Limb (tissue), 2 donors: Measurements from ENCODE around the gene EIF1AD.
"Not testable (repeated sequence)": the region's sequence is repeated elsewhere in the genome, so short reads cannot be mapped to it uniquely, and the experiment has no call there.

Source experiments
- DNase-seq, 2 donors: peaks; one replicate each; pipeline ENCODE4 v3.0.0-alpha.2; 2016; ENCODE audit errors: extremely low spot score in 2 of 2

EIF1AD gene

GRCh38 chr11:65968600-65969482 is 33.1 kb downstream of the EIF1AD start:
- DNase-seq = no peak

DNA sequence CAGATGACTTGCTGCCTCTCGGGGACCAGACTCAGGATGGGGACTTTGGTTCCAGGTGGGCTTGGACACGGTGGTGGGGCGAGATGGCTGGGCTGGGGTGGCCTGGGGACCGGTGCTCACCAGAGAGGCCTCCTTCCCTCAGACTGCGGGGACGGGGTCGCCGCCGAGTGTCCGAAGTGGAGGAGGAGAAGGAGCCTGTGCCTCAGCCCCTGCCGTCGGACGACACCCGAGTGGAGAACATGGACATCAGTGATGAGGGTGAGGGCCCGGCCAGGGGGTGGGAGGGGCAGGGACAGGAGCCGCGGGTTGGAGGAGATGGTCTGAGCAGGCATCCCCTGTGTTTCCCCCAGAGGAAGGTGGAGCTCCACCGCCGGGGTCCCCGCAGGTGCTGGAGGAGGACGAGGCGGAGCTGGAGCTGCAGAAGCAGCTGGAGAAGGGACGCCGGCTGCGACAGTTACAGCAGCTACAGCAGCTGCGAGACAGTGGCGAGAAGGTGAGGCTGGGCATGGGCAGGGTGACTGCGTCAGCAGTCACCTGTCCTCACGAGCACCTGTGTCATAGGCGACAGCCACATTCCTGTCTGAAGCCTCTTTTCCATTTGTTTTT is 34.5 kb downstream of the EIF1AD start:
- DNase-seq = no peak

DNA sequence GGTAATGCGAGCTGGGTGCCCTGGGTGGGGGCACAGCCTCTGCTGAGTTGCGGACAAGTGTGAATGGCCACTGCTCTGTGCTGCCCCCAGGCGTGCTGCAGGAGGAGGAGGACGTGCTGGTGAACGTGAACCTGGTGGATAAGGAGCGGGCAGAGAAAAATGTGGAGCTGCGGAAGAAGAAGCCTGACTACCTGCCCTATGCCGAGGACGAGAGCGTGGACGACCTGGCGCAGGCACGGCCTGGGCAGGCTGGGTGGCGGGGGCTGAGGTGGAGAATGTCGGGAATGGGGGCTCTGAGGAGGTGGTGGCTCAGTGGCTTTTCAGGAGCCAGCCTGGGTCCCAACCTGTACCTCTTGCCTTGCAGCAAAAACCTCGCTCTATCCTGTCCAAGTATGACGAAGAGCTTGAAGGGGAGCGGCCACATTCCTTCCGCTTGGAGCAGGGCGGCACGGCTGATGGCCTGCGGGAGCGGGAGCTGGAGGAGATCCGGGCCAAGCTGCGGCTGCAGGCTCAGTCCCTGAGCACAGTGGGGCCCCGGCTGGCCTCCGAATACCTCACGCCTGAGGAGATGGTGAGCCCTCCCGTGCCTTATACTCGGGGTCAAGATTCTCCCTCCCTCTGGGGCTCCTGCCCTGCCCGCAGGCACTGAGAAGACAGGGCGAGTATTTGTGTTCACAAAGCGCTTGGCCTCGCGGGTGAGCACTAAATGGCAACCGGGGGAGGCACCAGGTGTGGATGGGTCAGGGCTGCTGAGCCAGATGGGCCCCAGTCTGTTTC is 35.8 kb downstream of the EIF1AD start:
- DNase-seq = no peak

DNA sequence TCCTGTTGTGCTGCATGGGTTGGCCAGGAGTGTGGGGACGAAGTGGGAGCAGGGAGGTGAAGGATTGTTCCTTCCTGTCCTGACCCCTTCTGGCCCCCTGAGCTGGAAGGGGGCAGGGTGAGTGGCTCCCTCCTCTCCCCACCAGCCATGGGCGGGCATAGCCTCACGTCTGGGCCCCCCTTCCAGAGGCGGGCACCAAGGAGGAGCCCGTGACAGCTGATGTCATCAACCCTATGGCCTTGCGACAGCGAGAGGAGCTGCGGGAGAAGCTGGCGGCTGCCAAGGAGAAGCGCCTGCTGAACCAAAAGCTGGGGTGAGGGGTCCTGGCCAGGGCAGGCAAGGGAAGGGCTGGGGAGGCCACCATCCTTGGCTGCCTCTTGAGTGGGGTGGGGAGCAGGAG is 37.1 kb downstream of the EIF1AD start:
- DNase-seq = no peak

DNA sequence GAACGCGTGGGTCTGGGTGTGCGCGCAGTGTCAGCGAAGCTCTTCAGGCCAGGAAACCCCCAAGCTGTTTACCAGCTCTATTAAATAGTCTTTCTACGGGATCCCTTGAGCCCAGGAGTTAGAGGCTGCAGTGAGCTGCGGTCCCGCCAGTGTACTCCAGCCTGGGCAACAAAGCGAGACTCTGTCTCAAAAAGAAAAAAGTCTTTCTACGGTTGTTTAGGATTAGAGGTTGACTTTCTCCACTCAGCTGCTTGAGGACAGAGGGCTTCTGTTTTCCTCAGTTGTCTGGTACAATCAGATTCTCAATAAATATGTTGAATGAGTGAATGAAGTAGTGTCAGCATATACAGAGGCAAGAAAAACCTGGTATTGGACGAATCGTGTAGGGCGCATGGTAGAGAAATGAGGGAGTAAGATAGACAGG is 39.8 kb downstream of the EIF1AD start:
- DNase-seq = no peak

DNA sequence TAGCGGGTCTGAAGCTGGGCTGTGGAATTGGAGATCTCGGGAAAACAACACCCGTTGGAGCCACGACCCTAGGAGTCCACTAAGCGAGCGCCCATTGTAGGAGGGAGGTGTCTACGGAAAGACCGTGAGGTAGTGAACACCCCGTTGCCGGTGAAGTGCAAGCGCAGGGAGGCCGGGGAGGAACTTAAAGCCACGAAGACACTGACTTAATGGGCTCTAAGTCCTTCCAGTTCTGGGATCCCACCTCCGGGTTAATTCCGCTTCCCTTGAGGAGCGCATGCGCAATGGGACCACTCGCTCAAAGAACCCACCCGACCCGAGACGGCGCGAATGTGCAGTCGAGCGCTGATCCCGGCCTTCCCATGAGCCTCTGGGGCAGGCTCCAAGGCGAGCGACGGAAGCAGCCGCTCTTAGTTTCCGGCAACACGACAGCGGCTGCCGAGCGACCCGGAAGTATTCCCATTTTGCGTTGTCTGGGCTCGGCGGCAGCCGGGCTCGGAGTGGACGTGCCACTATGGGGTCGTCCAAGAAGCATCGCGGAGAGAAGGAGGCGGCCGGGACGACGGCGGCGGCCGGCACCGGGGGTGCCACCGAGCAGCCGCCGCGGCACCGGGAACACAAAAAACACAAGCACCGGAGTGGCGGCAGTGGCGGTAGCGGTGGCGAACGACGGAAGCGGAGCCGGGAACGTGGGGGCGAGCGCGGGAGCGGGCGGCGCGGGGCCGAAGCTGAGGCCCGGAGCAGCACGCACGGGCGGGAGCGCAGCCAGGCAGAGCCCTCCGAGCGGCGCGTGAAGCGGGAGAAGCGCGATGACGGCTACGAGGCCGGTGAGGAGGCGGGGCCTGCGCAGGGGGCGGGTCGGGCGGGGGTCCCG is 40.5 kb downstream of the EIF1AD start, which contains the start of gene SART1:
Gene SART1, plus strand, starts transcription at position 468 of the 874 bp plus-strand sequence. Its CDS starts 47 bp downstream, at position 515.
- peak; percentile 97 to 99 for DNase-seq

DNA sequence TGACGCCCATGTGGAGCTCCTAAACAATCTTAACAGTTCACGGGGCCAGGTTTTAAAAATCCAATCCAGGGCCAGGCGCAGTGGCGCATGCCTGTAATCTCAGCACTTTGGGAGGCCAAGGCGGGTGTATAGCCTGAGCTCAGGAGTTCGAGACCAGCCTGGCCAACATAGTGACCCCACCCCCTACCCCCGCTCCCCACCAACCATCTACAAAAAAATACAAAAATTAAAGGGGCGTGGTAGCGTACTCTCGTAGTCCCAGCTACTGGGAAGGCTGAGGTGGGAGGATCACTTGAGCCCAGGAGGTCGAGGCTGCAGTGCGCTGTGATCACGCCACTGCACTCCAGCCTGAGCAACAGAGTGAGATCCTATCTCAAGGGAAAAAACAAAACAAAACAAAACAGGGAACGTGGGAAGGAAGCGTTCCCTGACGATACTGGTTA is 41.1 kb downstream of the EIF1AD start:
- no peak for DNase-seq

DNA sequence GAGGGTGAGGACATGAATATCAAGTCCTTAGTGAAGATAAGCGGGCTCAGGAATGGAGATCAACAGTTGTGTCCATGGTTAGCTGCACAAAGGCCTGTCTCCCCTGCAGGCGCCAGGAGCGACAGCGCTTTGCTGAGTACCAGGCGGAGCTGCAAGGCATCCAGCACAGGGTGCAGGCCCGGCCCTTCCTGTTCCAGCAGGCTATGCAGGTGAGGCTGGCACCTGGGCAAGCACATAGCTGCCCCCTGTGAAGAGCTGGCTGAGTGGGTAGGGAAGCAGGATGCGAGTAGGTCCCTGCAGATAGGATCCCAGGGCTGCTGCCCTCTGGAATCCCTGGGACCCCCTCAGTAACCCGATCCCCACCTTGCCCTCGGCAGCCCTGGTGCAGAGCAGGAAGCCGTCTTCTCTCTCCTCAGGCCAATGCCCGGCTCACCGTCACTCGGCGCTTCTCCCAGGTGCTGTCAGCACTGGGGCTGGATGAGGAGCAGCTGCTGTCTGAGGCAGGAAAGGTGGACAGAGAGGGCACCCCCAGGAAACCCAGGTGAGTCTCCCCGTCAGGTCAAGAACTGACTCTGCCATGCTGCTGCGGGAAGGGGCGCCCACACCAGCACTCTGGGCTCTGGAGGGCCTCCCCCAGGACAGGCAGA is 43.1 kb downstream of the EIF1AD start:
- no peak for DNase-seq

GRCh38 chr11:65958291-65958690 is 43.7 kb downstream of the EIF1AD start:
- DNase-seq = no peak

- DNase-seq = no peak
These were observed 47.2 kb downstream of the EIF1AD start for GRCh38 chr11:65954771-65955170.

DNA sequence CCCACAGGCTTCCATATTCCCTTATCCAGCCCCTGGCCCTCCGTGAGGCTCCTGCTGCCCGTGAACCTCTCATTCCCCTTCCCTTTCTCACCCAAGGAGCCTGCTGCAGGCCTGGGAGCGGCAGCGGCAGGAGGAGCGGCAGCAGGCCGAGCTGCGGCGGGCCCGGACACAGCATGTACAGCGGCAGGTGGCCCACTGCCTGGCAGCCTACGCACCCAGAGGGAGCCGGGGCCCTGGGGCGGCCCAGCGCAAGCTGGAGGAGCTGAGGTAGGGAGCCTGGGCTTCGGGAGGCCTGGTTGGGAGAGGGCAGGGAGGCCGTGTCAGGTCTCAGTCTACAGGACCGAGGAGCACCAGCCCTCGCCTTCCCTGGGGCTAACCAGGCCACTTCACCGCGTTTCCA is 48.5 kb downstream of the EIF1AD start:
- no peak for DNase-seq

GRCh38 chr11:65952052-65952521 is 49.9 kb downstream of the EIF1AD start:
- no peak for DNase-seq

- DNase-seq = not testable (repeated sequence)
These were observed 50.3 kb downstream of the EIF1AD start for GRCh38 chr11:65951641-65952040.

DNA sequence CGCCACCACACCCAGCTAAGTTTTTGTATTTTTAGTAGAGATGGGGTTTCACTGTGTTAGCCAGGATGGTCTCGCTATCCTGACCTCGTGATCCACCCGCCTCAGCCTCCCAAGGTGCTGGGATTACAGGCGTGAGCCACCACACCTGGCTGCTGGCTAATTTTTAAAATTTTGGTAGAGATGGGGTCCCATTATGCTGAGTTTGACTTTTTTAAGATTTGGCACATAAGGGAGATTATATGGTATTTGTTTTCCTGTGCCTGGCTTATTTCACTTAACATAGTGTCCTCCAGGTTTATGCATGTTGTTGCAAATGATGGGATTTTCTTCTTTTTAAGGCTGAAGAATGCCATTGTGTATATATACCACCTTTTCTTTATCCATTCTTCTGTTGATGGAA is 51.2 kb downstream of the EIF1AD start:
- DNase-seq = not testable (repeated sequence)

DNA sequence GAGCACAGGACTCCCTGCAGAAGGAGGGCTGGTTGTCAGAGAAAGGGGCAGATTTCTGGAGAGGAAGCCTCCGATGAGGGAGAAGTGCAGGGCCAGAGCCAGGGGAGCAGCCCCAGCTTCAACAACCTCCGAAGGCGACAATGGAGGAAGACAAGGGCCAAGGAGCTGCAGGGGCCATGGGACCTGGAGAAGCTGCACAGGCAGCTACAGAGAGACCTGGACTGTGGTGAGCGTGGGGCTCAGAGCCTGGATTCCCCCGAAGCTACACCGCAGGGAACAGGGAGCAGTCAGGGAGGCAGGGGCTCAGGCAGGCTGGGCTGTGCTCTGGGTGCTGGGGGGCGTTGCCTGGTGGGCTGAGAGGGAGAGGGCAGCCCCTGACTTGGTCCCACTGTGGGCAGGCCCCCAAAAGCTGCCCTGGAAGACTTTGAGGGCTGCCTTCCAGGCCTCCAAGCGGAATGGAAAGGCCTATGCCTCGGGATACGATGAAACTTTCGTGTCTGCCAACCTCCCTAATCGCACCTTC is 54.3 kb downstream of the EIF1AD start:
- no peak for DNase-seq

DNA sequence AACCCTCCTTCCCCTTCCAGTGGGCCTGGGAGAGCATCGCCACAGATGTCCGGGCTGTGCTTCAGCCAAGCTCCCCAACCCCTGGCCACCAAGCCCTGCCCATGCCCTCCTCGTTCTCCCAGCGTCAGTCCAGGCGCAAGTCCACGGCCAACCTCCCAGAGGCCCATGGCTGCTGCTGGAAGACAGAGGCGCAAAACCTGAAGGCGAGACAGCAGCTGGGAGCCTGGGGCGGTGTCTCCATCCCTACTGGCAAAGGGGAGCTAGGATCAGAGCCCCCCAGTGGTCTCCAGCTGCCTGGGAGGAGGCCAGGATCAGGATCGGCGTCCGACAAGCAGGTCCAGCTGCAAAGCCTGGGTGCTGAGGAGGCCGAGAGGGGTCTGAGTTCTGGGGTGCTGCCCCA is 54.8 kb downstream of the EIF1AD start:
- no peak for DNase-seq

- no peak for DNase-seq
These were observed 55.3 kb downstream of the EIF1AD start for GRCh38 chr11:65946655-65947054.
